OCI-LY7 (cell line): ENCODE results near the gene ENO2. TPM values are rescaled to one million over a fixed set of nuclear protein-coding genes. Genes with fewer than 3 reads are reported as not detected.
A peak's percentile ranks its signal among the peaks of the same experiment; 100 is the strongest.

ENCODE experiments used
- BruUV-seq: library from RNA; stranded (reverse); fragments of 400-500 nt; replicated peaks from 2 replicates; lab custom pipeline; 2021; lab: Mats Ljungman, UMichigan
- CTCF ChIA-PET: fragments of 300-600 bp; sonication (Branson Sonifier 250); formaldehyde crosslinking; loops from one replicate; lab custom pipeline; 2022; ENCODE audit warnings: antibody characterized with exemption; ENCODE audit not compliant: unreplicated experiment; lab: Charles Lee
- POLR2A ChIA-PET: fragments of 300-600 bp; sonication (Branson Sonifier 250); formaldehyde crosslinking; loops from one replicate; lab custom pipeline; 2022; ENCODE audit warnings: antibody characterized with exemption; lab: Charles Lee
- DNase-seq: peaks from one replicate; pipeline ENCODE4 v3.0.0-alpha.2; 2015; ENCODE audit warnings: low spot score
- H2AFZ ChIP-seq: fragments of 200-600 bp; sonication (generic), shearing (Covaris generic); 2 replicates; pipeline ENCODE4 v1.6.1; 2014; ENCODE audit warnings: mild to moderate bottlenecking, antibody characterized with exemption, low read length, moderate library complexity
- H3K27ac ChIP-seq: fragments of 200-600 bp; sonication (generic); 2 replicates; pipeline ENCODE4 v1.5.1; 2014; ENCODE audit warnings: mixed run types, low read depth, mild to moderate bottlenecking, moderate library complexity, low read length, inconsistent platforms; ENCODE audit not compliant: poor library complexity, severe bottlenecking
- H3K36me3 ChIP-seq: fragments of 200-600 bp; sonication (generic); 2 replicates; pipeline ENCODE4 v1.6.1; 2014; ENCODE audit warnings: mild to moderate bottlenecking, antibody characterized with exemption, low read length, moderate library complexity, mixed read lengths; ENCODE audit not compliant: insufficient read depth
- H3K4me1 ChIP-seq: fragments of 200-600 bp; sonication (generic); 2 replicates; pipeline ENCODE4 v1.5.1; 2014; ENCODE audit warnings: mild to moderate bottlenecking, low read length; ENCODE audit not compliant: insufficient read depth, poor library complexity, severe bottlenecking
- H3K4me2 ChIP-seq: fragments of 200-600 bp; sonication (generic); 2 replicates; pipeline ENCODE4 v1.6.1; 2014; ENCODE audit warnings: mild to moderate bottlenecking, low read length
- H3K4me3 ChIP-seq: fragments of 200-600 bp; sonication (generic); 2 replicates; pipeline ENCODE4 v1.5.1; 2014; ENCODE audit warnings: mild to moderate bottlenecking, low read depth, low read length; ENCODE audit not compliant: poor library complexity, severe bottlenecking
- H3K79me2 ChIP-seq: fragments of 200-600 bp; sonication (generic); 2 replicates; pipeline ENCODE4 v1.6.1; 2016; ENCODE audit warnings: low read depth, mild to moderate bottlenecking, low read length, moderate library complexity, mixed read lengths; ENCODE audit not compliant: insufficient read depth
- H3K9me2 ChIP-seq: fragments of 200-600 bp; sonication (generic); 2 replicates; pipeline ENCODE4 v1.6.1; 2016; ENCODE audit warnings: mild to moderate bottlenecking, low read length, mixed read lengths; ENCODE audit not compliant: insufficient read depth
- H3K9me3 ChIP-seq: fragments of 200-600 bp; sonication (generic); 2 replicates; pipeline ENCODE4 v1.6.1; 2014; ENCODE audit warnings: mild to moderate bottlenecking, mixed run types, low read length, mixed read lengths
- H4K20me1 ChIP-seq: fragments of 200-600 bp; sonication (generic); 2 replicates; pipeline ENCODE4 v1.6.1; 2014; ENCODE audit warnings: mild to moderate bottlenecking, antibody characterized with exemption, low read length, moderate library complexity, mixed read lengths; ENCODE audit not compliant: insufficient read depth
- CTCF ChIP-seq: fragments of 200-600 bp; sonication (generic); conservative IDR thresholded peaks from 2 replicates; pipeline ENCODE4 v1.5.1; 2014; ENCODE audit warnings: mild to moderate bottlenecking, antibody characterized with exemption, low read length, moderate library complexity, mixed read lengths
- EZH2phosphoT487 ChIP-seq: fragments of 200-600 bp; sonication (generic); IDR thresholded peaks from 2 replicates; pipeline ENCODE4 v1.6.1; 2018; ENCODE audit warnings: low read depth, borderline replicate concordance, mild to moderate bottlenecking, mixed run types, antibody characterized with exemption, low read length, moderate library complexity, mixed read lengths
- intact Hi-C: fragments of 100-400 bp; cut with micrococcal nuclease; formaldehyde crosslinking; loops from one replicate; pipeline ENCODE4 v1.10.0; 2022; ENCODE audit not compliant: unreplicated experiment
- total RNA-seq, 2 experiments: library from RNA; depleted of rRNA in 1 of 2; stranded (reverse); fragments of >200 nt in 1 of 2; shearing (Covaris generic) in 1 of 2; gene quantifications; 2 replicates each; pipeline ENCODE4 v1.2.3, GENCODE V29; 2014 to 2022

ENO2 gene
- total RNA-seq, 2 experiments from 2014 or later = 24.9 to 89.5 TPM

- Histone ChIP-seq H3K36me3 (peaks cover 5% of the 10 kb centered on the region; the same call in 1 of the 2 replicates), H3K4me1 (peaks cover 69% of the 10 kb centered on the region), H3K9me2 (no peaks in the 10 kb centered on the region), H3K4me2 (peak overlapping the region; percentile 30), H3K79me2 (no peaks in the 10 kb centered on the region), H3K9me3 (no peaks in the 10 kb centered on the region), H3K4me3 (no peak overlapping the region), H4K20me1 (no peaks in the 10 kb centered on the region), H3K27ac (peak overlapping the region; percentile 40), H2AFZ (no peak overlapping the region)
- DNase-seq = no peak
- CTCF ChIA-PET = interaction anchor here (1.5 kb wide), 1 partner anchor 67 kb away, joined by 5 read pairs; the partner anchor contains the start of gene USP5
- TF ChIP-seq CTCF (peak; percentile 65), EZH2phosphoT487 (no peak)
- no TSS peak for BruUV-seq
- intact Hi-C loops = no loop called here
- POLR2A ChIA-PET = interaction anchor here (0.8 to 1.2 kb wide), 2 partner anchors 12 to 14 kb away, joined by 3 read pairs; no protein-coding TSS in a partner anchor
Measured at GRCh38 chr12:6919588-6919987, 5.2 kb downstream of the ENO2 start.

DNA sequence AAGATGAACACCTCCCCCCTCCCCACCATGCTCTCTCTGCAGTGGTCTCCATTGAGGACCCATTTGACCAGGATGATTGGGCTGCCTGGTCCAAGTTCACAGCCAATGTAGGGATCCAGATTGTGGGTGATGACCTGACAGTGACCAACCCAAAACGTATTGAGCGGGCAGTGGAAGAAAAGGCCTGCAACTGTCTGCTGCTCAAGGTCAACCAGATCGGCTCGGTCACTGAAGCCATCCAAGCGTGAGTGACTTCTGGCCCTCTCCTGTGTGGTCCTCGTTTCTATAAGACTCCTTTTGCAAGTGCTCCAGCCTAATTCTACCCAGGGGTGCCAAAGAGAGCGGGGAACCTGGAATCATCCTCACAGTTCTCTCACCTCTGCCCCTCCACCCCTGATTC, 7.2 kb downstream of the ENO2 start:
- H3K4me3 ChIP-seq = peak overlapping the region; percentile 55
- H3K36me3 ChIP-seq = peaks cover 5% of the 10 kb centered on the region; the same call in 1 of the 2 replicates
- TF ChIP-seq EZH2phosphoT487 (no peak), CTCF (no peak)
- peak overlapping the region; percentile 89 for H3K27ac ChIP-seq
- POLR2A ChIA-PET = interaction anchor here (0.6 to 1.7 kb wide), 11 partner anchors 13 to 351 kb away, joined by 3 to 8 read pairs (median 4); partner anchors contain the start of genes C12orf57, RNU7-1 and SPSB2
- DNase-seq = no peak
- H3K4me2 ChIP-seq = peak overlapping the region; percentile 77
- intact Hi-C loops = no loop called here
- H3K79me2 ChIP-seq = no peaks in the 10 kb centered on the region
- H3K4me1 ChIP-seq = peaks cover 60% of the 10 kb centered on the region
- CTCF ChIA-PET = interaction anchor here (1.3 kb wide), 1 partner anchor 48 kb away, joined by 3 read pairs; the partner anchor contains the start of gene SPSB2
- no peak overlapping the region for H2AFZ ChIP-seq
- H3K9me3 ChIP-seq = no peaks in the 10 kb centered on the region
- no peaks in the 10 kb centered on the region for H4K20me1 ChIP-seq
- no peaks in the 10 kb centered on the region for H3K9me2 ChIP-seq
- BruUV-seq = no TSS peak
